IPS DF 4.7 (cell line): Measurements from ENCODE around the gene S100A13.
A peak's percentile ranks its signal among the peaks of the same experiment; 100 is the strongest.
"Not testable (repeated sequence)": the region's sequence is repeated elsewhere in the genome, so short reads cannot be mapped to it uniquely, and the experiment has no call there.

Experiments used
- DNase-seq: peaks from one replicate; pipeline ENCODE4 v3.0.0-alpha.2; 2013; ENCODE audit warnings: low spot score; ENCODE audit errors: extremely low read depth

The S100A13 gene

GRCh38 chr1:153608089-153608682 is 19.1 kb downstream of the S100A13 start:
- DNase-seq = no peak

- no peak for DNase-seq
These were observed 19.9 kb downstream of the S100A13 start for GRCh38 chr1:153607381-153607780.

GRCh38 chr1:153606194-153606593 is 21.1 kb downstream of the S100A13 start:
- no peak for DNase-seq

- DNase-seq = no peak
These were observed 24.6 kb downstream of the S100A13 start for GRCh38 chr1:153602749-153603148.

GRCh38 chr1:153599847-153600246 is 27.5 kb downstream of the S100A13 start:
- DNase-seq = no peak

GRCh38 chr1:153598309-153599172 is 28.8 kb downstream of the S100A13 start:
- DNase-seq = peak; percentile 81

GRCh38 chr1:153597206-153597605 is 30.1 kb downstream of the S100A13 start:
- DNase-seq = no peak

- no peak for DNase-seq
These were observed 34.6 kb downstream of the S100A13 start for GRCh38 chr1:153592748-153593147.

GRCh38 chr1:153588482-153588881 is 38.8 kb downstream of the S100A13 start:
- no peak for DNase-seq

- not testable (repeated sequence) for DNase-seq
These were observed 39.3 kb downstream of the S100A13 start for GRCh38 chr1:153588033-153588432.

- DNase-seq = no peak
These were observed 40.0 kb downstream of the S100A13 start for GRCh38 chr1:153587314-153587713.

GRCh38 chr1:153586347-153586746 is 41.0 kb downstream of the S100A13 start:
- no peak for DNase-seq

- DNase-seq = no peak
These were observed 42.3 kb downstream of the S100A13 start for GRCh38 chr1:153585006-153585405.

- no peak for DNase-seq
These were observed 43.3 kb downstream of the S100A13 start for GRCh38 chr1:153583976-153584375.

GRCh38 chr1:153583514-153583913 is 43.8 kb downstream of the S100A13 start:
- not testable (repeated sequence) for DNase-seq

GRCh38 chr1:153582836-153583235 is 44.5 kb downstream of the S100A13 start:
- not testable (repeated sequence) for DNase-seq

GRCh38 chr1:153578936-153579335 is 48.4 kb downstream of the S100A13 start:
- no peak for DNase-seq

GRCh38 chr1:153578490-153578889 is 48.8 kb downstream of the S100A13 start:
- DNase-seq = no peak

GRCh38 chr1:153577624-153578051 is 49.7 kb downstream of the S100A13 start:
- no peak for DNase-seq

GRCh38 chr1:153577138-153577537 is 50.2 kb downstream of the S100A13 start:
- DNase-seq = no peak

GRCh38 chr1:153575497-153575896 is 51.8 kb downstream of the S100A13 start:
- not testable (repeated sequence) for DNase-seq

- DNase-seq = not testable (repeated sequence)
These were observed 52.2 kb downstream of the S100A13 start for GRCh38 chr1:153575081-153575491.

GRCh38 chr1:153573351-153573750 is 54.0 kb downstream of the S100A13 start:
- no peak for DNase-seq
